HG02981 (cell line): ENCODE data around the gene FRMPD2.
"Not testable (repeated sequence)": the region's sequence is repeated elsewhere in the genome, so short reads cannot be mapped to it uniquely, and the experiment has no call there.

ENCODE experiments used
- ATAC-seq: cut with Tn5 transposase; IDR thresholded peaks from one replicate; pipeline ENCODE4 v1.9.1; 2021; ENCODE audit warnings: mild to moderate bottlenecking, moderate library complexity; ENCODE audit not compliant: unreplicated experiment

FRMPD2 gene

DNA sequence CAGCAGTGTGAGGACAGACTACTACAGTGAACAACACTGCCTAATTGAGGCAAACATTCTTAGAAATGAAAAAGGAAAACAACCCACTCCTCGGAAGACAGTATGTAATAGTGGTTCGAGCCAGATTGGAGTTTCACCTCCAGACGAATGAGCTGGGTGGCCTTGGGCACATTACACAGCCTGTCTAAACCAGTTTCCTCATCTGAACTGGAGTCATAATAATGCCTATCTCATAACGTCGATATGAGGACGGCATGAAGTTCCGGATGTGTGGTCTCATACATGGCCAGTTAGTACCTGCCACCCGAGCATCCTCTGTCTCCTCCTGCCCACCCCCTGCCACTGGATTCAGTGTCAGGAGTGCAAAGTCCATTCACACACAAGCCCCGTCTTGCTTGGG lies 15.8 kb upstream of the FRMPD2 start:
- ATAC-seq, result no peak

GRCh38 chr10:48289501-48290238 lies 15.2 kb upstream of the FRMPD2 start:
- no peak for ATAC-seq

DNA sequence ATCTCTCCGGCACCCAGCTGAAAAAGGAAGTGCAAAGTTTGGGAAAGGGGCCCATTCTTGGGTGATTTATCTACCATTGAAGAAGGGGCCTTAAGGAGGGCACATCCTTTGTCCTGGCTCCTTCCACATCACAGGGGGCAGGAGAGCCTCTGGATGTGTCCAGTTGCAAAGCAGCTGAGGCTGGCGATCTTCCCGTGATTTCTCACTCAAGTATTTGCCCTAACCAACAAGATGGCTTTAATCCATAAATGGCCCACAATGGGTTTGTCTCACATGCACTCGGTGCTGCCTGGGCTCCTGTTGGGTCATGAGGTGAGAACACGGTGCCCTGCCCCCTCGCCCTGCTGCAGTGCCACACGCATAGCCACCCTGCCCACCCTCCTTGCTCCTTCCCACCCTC lies 14.2 kb upstream of the FRMPD2 start:
- ATAC-seq, result no peak

GRCh38 chr10:48287417-48288391 lies 13.2 kb upstream of the FRMPD2 start:
- ATAC-seq, result no peak

GRCh38 chr10:48286356-48286755 lies 11.9 kb upstream of the FRMPD2 start:
- no peak for ATAC-seq

GRCh38 chr10:48285710-48286109 lies 11.2 kb upstream of the FRMPD2 start:
- ATAC-seq, result peak; percentile 44

- ATAC-seq, result no peak
Observed at GRCh38 chr10:48284811-48285210, 10.3 kb upstream of the FRMPD2 start.

GRCh38 chr10:48284002-48284546 lies 9.6 kb upstream of the FRMPD2 start:
- no peak for ATAC-seq

DNA sequence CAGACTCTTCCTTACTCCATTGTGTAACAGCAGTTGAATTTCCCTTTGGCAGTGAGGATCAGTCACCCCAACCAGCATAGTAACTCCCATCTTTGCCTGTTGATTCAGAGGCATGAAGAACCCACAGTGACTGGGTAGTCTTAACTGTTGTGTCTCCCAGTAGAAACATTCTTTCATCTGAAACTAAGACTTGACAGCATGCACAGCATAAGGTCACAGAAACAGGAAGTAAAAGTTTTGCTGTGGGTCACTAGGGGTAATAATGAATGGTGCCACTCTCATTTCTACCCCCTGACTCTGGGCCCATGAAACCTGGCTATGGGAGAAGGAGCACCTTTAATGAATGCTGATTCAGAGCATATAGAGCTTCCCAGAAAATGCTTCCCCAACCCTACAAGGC lies 8.3 kb upstream of the FRMPD2 start:
- ATAC-seq, result peak; percentile 52

GRCh38 chr10:48281697-48282096 lies 7.2 kb upstream of the FRMPD2 start:
- ATAC-seq, result not testable (repeated sequence)

- peak; percentile 87 for ATAC-seq
Observed at GRCh38 chr10:48279081-48279751, 4.7 kb upstream of the FRMPD2 start.

GRCh38 chr10:48277093-48277492 lies 2.6 kb upstream of the FRMPD2 start:
- no peak for ATAC-seq

- ATAC-seq, result no peak
Observed at GRCh38 chr10:48273741-48274140, 755 bp downstream of the FRMPD2 start.

- no peak for ATAC-seq
Observed at GRCh38 chr10:48272682-48273081, 1.8 kb downstream of the FRMPD2 start.

DNA sequence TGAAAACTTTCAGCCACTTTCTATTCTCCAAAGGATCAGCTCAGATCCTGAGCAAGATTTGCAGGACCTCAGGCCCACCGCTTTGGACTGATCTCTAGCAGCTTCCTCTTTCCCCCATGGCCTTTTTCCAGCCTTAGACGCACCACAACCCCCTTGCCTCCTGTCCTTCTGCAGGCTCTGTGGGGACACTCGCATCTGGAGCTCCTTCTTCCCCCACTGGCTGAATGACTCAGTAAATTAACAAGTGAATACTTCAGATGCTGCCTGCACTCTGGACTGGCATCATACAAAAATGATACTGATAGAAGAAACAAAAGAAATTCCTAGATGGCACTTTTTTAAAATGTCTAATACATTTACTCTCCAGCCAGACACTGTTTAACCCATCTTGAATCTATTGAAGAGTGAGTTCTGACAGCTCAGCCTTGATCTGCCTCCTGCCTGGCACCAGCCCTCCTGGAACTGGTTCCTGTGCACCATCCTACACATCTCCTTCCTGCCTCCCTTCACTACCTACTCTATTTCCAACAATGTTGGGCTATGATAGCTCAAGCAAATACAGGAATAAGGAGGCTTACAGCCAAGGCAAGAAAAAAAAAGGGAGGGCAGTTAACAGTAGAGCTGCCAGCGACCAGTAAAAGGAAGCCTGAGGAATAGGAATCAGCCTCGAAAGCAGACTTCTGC lies 3.3 kb downstream of the FRMPD2 start:
- no peak for ATAC-seq

- no peak for ATAC-seq
Observed at GRCh38 chr10:48266528-48266927, 8.0 kb downstream of the FRMPD2 start.

GRCh38 chr10:48258105-48258504 lies 16.4 kb downstream of the FRMPD2 start:
- no peak for ATAC-seq

GRCh38 chr10:48257407-48257961 lies 17.0 kb downstream of the FRMPD2 start:
- no peak for ATAC-seq

DNA sequence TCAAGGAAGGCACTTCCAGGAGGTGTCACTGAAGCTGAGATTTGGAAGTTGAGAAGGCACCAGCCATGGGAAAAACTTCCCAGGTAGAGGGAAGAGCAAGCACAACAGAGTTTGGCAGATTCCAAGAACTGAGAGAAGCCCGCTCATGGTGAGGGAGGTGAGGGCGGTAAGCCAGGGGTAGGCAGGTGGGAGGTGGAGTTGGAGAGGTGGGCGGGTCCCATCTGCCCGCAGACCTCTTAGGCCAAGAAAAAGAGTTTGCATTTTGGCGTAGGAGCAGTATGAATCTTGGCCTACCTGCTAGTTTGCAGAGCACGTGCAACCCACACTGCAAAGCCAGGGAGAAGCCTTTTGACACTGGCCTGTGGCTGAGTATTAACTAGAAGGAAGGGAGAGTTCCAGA lies 18.8 kb downstream of the FRMPD2 start:
- no peak for ATAC-seq
